ENCODE results near the gene FUOM. TPM values are rescaled to one million over a fixed set of nuclear protein-coding genes. Genes with fewer than 3 reads are reported as not detected.
"Not testable (repeated sequence)": the region's sequence is repeated elsewhere in the genome, so short reads cannot be mapped to it uniquely, and the experiment has no call there.

The FUOM gene
- total RNA-seq, 1 donor from 2014 or later: 13.1 TPM

- no peak for DNase-seq (ENCODE audit: low read depth in 2 of 2)
Measured at GRCh38 chr10:133368153-133368552, 10.3 kb upstream of the FUOM start.

DNA sequence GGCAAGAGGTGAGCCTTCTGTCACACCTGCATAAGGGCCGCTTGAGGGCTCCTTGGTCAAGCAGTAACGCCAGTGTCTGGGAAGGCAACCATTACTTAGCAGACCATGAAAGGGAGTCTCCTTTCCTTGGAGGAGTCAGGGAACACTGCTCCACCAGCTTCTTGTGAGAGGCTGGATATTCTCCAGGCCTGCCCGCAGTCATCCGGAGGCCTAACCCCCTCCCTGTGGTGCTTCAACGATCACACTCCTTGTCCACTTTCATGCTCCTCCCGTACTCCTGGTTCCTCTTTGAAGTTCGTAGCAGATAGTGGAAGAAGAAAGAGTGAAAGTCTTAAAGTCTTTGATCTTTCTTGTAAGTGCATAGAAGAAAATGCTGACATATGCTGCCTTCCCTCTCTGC lies 9.6 kb upstream of the FUOM start:
- DNase-seq (ENCODE audit: low read depth in 2 of 2): not testable (repeated sequence)

- no peak for DNase-seq (ENCODE audit: low read depth in 2 of 2)
Measured at GRCh38 chr10:133366751-133367150, 8.9 kb upstream of the FUOM start.

DNA sequence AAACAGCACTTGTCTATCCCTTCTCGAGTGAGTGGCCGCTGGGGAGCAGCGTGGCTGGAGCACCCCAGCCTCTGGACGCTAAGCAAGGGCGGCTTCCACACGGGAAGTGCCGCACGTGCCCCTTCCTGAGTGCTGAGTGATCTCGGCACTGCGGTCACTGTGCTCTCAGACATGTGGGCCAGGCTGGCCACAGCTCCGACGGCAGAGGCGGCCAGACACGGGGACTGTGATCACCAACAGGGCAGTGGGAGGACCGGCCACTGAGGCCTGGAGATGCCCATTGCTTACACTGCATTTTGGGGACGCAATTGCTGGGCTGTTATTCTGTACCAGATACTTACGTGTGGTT lies 8.3 kb upstream of the FUOM start:
- no peak for DNase-seq (ENCODE audit: low read depth in 2 of 2)

GRCh38 chr10:133365461-133366129 lies 7.8 kb upstream of the FUOM start:
- no peak for DNase-seq (ENCODE audit: low read depth in 2 of 2)

- DNase-seq (ENCODE audit: low read depth in 2 of 2): no peak
Measured at GRCh38 chr10:133364645-133365431, 7.0 kb upstream of the FUOM start.

DNA sequence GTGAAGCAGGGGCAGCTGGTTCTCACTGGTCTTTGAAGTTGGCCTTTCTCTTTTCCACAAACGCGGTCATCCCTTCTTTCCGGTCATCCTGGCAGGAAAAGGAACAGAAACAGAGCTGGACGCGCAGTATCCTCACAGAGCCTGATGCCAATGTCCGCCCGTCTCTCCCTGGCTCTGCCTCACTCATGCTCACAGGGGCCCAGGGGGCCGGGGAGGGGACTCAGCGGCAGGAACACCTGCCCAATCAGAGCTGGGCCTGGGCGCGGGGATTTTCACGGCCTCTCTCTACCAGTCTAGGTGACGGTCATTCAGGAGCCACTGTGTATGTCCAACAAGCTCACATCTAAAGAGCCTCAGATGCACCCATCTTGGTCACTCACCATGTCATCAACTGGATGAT lies 5.0 kb upstream of the FUOM start:
- DNase-seq (ENCODE audit: low read depth in 2 of 2): no peak

DNA sequence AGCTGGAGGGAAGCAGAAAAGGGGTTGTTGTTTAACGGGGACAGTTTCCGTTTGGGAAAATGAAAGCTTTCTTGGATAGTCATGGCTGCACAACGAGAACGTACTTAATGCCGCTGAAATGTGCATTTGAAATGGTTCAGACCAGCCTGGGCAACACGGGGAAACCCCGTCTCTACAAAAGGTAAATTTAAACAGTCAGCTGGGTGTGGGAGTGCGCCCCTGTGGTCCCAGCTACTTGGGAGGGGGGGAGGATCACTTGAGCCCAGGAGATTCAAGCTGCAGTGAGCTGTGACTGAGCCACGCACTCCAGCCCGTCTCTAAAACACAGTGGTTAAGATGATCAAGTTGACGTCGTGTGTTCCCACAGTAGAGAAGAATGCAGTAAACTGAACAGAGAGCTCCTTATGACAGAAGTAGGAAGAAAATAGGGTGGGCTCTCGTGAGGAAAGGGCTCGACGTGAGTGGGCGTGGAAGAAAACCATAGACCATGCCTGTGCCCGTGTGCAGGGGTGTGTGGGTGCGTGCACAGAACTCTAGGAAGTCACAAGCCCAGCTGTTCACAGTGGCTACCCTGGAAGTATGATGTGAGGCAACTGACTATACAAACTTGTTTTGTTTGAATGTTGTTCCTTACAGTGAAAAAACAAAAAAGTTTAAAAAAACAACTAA lies 4.1 kb upstream of the FUOM start:
- DNase-seq (ENCODE audit: low read depth in 2 of 2): no peak

GRCh38 chr10:133361227-133361626 lies 3.4 kb upstream of the FUOM start:
- DNase-seq (ENCODE audit: low read depth in 2 of 2): no peak

- no peak for DNase-seq (ENCODE audit: low read depth in 2 of 2)
Measured at GRCh38 chr10:133359972-133360610, 2.3 kb upstream of the FUOM start.

DNA sequence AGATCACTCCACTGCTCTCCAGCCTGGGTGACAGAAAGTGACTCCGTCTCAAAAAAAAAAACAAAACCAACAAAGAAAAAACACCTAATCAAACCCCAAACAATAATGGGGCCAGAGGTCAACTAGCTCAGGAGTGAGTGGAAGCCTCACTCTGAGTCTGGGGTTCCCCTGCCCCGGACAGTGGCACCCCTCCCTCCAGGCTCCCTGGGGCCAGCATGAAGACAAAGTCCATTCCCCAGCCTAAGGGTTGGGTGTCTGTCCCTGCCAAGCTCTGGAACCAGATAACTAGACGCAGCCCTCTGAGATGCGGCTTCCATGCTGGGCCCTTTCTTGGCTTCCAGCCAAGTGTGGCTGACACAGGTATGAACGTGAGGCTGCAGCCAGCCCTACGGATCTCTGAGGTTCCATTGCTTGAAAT lies 1.7 kb upstream of the FUOM start:
- no peak for DNase-seq (ENCODE audit: low read depth in 2 of 2)

DNA sequence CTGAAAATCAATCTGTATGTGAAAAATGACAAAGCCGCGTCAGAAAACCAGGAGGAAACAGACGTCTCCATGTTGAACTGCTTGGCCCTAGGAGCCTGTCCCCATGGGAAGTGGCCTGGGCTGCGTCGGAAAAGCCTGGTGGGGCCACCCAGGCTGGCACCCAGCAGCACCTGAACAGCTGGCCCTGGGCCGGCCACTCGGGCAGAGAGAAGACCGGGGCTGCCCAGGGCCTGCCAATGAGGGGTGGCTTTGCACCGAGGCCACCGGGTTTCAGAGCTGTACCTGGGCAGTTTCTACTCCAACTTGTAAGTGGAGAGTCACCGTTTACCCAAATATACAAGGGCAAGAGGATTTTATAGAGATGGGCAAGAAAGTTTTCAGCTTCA lies 1.1 kb upstream of the FUOM start:
- DNase-seq (ENCODE audit: low read depth in 2 of 2): no peak

GRCh38 chr10:133358162-133358924 lies 524 bp upstream of the FUOM start:
- DNase-seq (ENCODE audit: low read depth in 2 of 2): no peak

DNA sequence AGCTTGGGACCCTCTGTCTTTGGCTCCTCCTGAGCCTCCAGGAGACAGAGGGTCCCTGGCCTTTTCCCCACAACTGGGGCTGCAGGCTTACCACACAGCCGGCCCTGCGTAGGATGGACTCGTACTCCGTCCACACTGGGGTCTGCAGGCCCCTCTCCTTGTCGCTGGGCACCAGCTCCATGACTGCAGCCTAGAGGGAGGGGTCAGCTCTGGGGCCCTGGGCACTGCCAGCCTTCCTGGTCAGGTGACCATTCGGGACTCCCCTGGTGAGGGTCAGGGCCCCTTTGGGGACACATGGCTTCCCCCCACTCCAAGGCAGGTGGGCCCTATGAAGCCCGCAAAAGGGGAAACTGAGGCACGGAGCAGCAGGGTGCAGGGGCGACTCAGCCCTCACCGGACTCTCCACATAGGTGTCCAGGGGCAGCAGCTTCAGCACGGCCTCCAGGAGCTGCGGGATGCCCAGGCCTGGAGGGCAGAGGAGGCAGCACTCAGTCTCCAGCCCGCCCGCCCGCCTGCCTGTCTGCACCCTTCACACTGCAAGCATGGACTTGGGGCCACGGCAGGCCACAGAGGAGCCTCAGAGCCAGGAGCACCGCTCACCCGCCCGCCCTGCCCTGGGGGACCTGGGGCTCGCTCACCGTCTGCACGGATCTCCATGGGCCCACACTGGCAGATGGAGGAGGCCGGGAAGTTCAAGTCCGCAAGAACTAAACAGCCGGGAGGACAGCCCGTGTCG lies 1.1 kb downstream of the FUOM start:
- no peak for DNase-seq (ENCODE audit: low read depth in 2 of 2)

GRCh38 chr10:133355991-133356390 lies 1.8 kb downstream of the FUOM start:
- no peak for DNase-seq (ENCODE audit: low read depth in 2 of 2)

DNA sequence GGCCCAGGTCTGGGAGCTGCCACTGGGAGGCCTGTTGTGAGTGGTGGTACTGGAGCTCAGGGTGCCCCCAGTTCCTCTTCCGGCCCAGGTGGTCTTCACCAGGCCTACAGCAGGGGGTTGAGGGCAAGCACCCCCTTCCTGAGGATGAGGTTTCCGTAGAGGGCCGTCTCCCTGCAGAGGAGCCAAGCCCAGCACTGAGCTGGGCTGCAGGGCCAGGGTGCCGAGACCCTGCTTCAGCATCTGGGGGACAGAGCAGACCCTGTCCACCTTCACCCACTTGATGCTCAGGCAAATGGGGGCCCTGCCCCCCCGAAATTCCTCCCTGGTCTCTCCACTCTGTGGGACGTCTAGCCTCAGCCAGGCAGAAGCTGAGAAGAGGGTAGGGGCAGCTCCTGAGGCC lies 2.6 kb downstream of the FUOM start:
- no peak for DNase-seq (ENCODE audit: low read depth in 2 of 2)

GRCh38 chr10:133354672-133355240 lies 3.1 kb downstream of the FUOM start:
- no peak for DNase-seq (ENCODE audit: low read depth in 2 of 2)

GRCh38 chr10:133353988-133354605 lies 3.7 kb downstream of the FUOM start:
- DNase-seq (ENCODE audit: low read depth in 2 of 2): no peak

DNA sequence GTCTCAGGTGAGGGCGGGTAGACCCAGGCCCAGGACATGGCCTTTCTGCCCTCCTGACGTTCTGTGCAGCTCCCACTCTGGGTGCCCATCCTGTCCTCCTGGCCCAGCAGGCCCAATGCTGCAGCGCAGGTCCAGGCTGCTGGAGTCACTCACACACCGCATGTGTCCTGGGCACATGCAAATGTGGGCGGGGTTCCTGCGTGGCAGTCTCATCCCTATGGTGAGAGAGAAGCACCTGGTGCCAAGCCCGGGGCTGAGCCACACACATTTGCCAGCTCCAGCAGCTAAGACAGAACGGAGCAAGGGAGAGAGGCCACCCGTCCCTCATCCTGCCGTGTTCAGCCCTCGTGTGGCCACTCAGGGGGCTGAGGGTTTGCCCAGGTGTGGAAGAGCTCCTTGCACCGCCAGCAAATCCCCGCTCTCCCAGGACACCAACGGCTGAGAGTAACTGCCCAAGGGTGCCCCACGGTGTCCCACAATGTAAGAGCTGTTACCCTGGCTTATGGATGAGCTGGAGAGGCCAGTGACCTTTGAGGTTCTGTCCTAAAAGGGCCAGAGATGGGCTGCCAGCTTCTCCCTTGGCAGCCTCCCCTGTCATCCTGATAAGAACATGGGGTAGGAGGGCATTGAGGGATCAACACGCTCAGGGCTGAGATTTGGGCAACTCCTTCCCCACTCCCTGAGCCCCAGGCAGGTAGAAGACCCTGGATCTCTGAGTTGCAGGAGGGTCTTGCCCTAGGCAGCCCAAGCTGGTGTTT lies 4.4 kb downstream of the FUOM start:
- DNase-seq (ENCODE audit: low read depth in 2 of 2): no peak

Measured in lung microvascular endothelial cell (primary cell).